T-cell (primary cell): ENCODE results near the gene LAMTOR5. TPM values are rescaled to one million over a fixed set of nuclear protein-coding genes. Genes with fewer than 3 reads are reported as not detected.

Source experiments
- ATAC-seq, 4 experiments: fragments of 200-7000 bp in 3 of 4; fragments of 150-1000 bp in 1 of 4; cut with Tn5 transposase; replicated peaks in 1 of 4; 1 replicate in 3 of 4; 2 replicates in 1 of 4; pipeline ENCODE4 v1.10.0; 2021; ENCODE audit warnings: moderate library complexity in 3 of 4, mild to moderate bottlenecking in 2 of 4, moderate number of reproducible peaks in 1 of 4
- CTCF ChIA-PET, 2 donors: fragments of 300-600 bp; sonication (Branson Sonifier 250); formaldehyde crosslinking; loops; one replicate each; lab custom pipeline; 2022; ENCODE audit warnings: antibody characterized with exemption in 2 of 2; lab: Charles Lee
- POLR2A ChIA-PET, 2 donors: fragments of 300-600 bp; sonication (Branson Sonifier 250); formaldehyde crosslinking; loops; one replicate each; lab custom pipeline; 2022; ENCODE audit warnings: antibody characterized with exemption in 2 of 2; lab: Charles Lee
- DNase-seq, 35 experiments: peaks; one replicate each; pipeline versions ENCODE4 v3.0.0 to v3.0.0-alpha.2; 2013 to 2023
- H3K27ac ChIP-seq: one replicate; pipeline ENCODE4 v1.5.1; 2013; ENCODE audit warnings: low read length
- H3K27me3 ChIP-seq, 2 experiments: replicated peaks in 1 of 2; 1 replicate in 1 of 2; 2 replicates in 1 of 2; pipeline versions ENCODE4 v1.6.1 to v1.7.0; 2013; ENCODE audit warnings: low read length in 1 of 2, mixed read lengths in 1 of 2; ENCODE audit not compliant: control insufficient read depth in 2 of 2, insufficient read depth in 2 of 2; ENCODE audit errors: extremely low read depth in 1 of 2
- H3K36me3 ChIP-seq, 2 donors: 1 replicate in 1 of 2; 2 replicates in 1 of 2; pipeline versions ENCODE4 v1.6.1 to v1.7.0; 2013; ENCODE audit warnings: low read length in 1 of 2; ENCODE audit not compliant: control insufficient read depth in 2 of 2, insufficient read depth in 1 of 2; ENCODE audit errors: extremely low read depth in 1 of 2
- H3K4me1 ChIP-seq, 2 experiments: 1 replicate in 1 of 2; 2 replicates in 1 of 2; pipeline versions ENCODE4 v1.6.1 to v1.7.0; 2013; ENCODE audit warnings: low read length in 2 of 2, mixed read lengths in 1 of 2; ENCODE audit not compliant: insufficient read depth in 2 of 2, control insufficient read depth in 1 of 2; ENCODE audit errors: extremely low read depth in 1 of 2
- H3K4me3 ChIP-seq, 2 donors: 1 replicate in 1 of 2; 2 replicates in 1 of 2; pipeline versions ENCODE4 v1.5.1 to v1.7.0; 2013; ENCODE audit warnings: mild to moderate bottlenecking in 2 of 2, low read length in 1 of 2, moderate library complexity in 1 of 2; ENCODE audit not compliant: control insufficient read depth in 1 of 2; ENCODE audit errors: extremely low read depth in 1 of 2
- H3K9me3 ChIP-seq: 2 replicates; pipeline ENCODE4 v1.7.0; 2013
- H3K27ac Mint-ChIP-seq, 2 donors: one replicate each; pipeline ENCODE4 v1.8.0; 2020 to 2021; ENCODE audit warnings: mild to moderate bottlenecking in 2 of 2, mixed read lengths in 2 of 2
- H3K27me3 Mint-ChIP-seq, 2 donors: one replicate each; pipeline ENCODE4 v1.8.0; 2021 to 2022; ENCODE audit warnings: mixed read lengths in 2 of 2
- H3K36me3 Mint-ChIP-seq: one replicate; pipeline ENCODE4 v1.8.0; 2021; ENCODE audit warnings: mixed read lengths
- H3K4me1 Mint-ChIP-seq, 3 donors: one replicate each; pipeline ENCODE4 v1.8.0; 2020 to 2022; ENCODE audit warnings: mixed read lengths in 3 of 3, mild to moderate bottlenecking in 1 of 3
- H3K4me3 Mint-ChIP-seq, 3 donors: one replicate each; pipeline ENCODE4 v1.8.0; 2020 to 2022; ENCODE audit warnings: mild to moderate bottlenecking in 3 of 3, mixed read lengths in 3 of 3, moderate library complexity in 3 of 3
- H3K9me3 Mint-ChIP-seq, 3 donors: one replicate each; pipeline ENCODE4 v1.8.0; 2020 to 2022; ENCODE audit warnings: mixed read lengths in 3 of 3
- whole genome bisulfite sequencing: methylation state at CpG from one replicate; pipeline ENCODE4 v1.1.5; 2013; ENCODE audit warnings: missing lambda C conversion rate; ENCODE audit not compliant: insufficient coverage; 5-methylcytosine and 5-hydroxymethylcytosine counted together
- total RNA-seq, 35 experiments: library from RNA in 6 of 35; stranded (reverse) in 6 of 35; fragments of 120-200 nt in 1 of 35; gene quantifications; one replicate each; pipeline versions ENCODE4 v1.2.1 to v1.2.4 and lab custom pipeline; 2013 to 2026

LAMTOR5 gene
- total RNA-seq, 5 donors from 2014 or later (not counting 1 experiment from before 2014, with no cell fraction given), result 60.0 to 68.6 (median 67.0) TPM

GRCh38 chr1:110380672-110381283 lies 26.7 kb downstream of the LAMTOR5 start:
- no peaks in the 10 kb centered on the region for H3K27me3 Mint-ChIP-seq
- Histone ChIP-seq H3K9me3 (no peaks in the 10 kb centered on the region), H3K36me3 (peaks cover 3 to 5% of the 10 kb centered on the region in 2 donors), H3K27me3 (no peaks in the 10 kb centered on the region), H3K4me3 (no peak overlapping the region), H3K4me1 (peaks cover 2 to 12% of the 10 kb centered on the region in 2 experiments), H3K27ac (no peak overlapping the region)
- peaks cover 14 to 29% (median 18%) of the 10 kb centered on the region in 3 donors for H3K4me1 Mint-ChIP-seq
- no peak overlapping the region for H3K27ac Mint-ChIP-seq
- no peak overlapping the region for H3K4me3 Mint-ChIP-seq
- WGBS, result 80% methylated on average over 1 of the region's 10 CpGs
- ATAC-seq, result no peak
- ChIA-PET CTCF (no interaction called here), POLR2A (no interaction called here)
- no peak for DNase-seq
- H3K36me3 Mint-ChIP-seq, result peaks cover 14% of the 10 kb centered on the region
- no peaks in the 10 kb centered on the region for H3K9me3 Mint-ChIP-seq

DNA sequence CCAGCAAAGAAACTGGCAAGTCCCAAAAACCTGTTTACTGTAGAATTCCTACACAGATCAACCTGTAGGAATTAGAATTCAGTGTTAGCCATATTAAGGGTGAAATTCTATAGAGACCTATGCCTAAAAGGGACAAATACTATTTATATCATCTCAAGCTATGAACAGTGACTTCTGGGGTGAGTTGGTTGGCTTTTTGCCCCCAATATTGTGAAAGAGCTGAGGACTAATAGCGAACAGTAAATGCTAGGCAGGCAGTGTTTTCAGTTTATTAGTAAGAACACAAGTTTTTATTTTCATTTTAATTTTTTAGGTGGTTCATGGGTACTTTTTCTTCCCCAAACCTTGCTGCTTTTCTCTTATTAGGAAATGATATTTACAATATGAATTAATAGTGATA lies 32.0 kb downstream of the LAMTOR5 start:
- Histone ChIP-seq H3K4me3 (no peak overlapping the region), H3K27ac (no peak overlapping the region), H3K4me1 (no peaks in the 10 kb centered on the region), H3K36me3 (peaks cover 3 to 19% of the 10 kb centered on the region in 2 donors), H3K27me3 (no peaks in the 10 kb centered on the region), H3K9me3 (no peaks in the 10 kb centered on the region)
- no peaks in the 10 kb centered on the region for H3K27me3 Mint-ChIP-seq
- H3K9me3 Mint-ChIP-seq, result no peaks in the 10 kb centered on the region
- peaks cover 2 to 5% (median 3%) of the 10 kb centered on the region in 3 donors for H3K4me1 Mint-ChIP-seq
- H3K4me3 Mint-ChIP-seq, result no peak overlapping the region
- CTCF ChIA-PET, result no interaction called here
- POLR2A ChIA-PET, result no interaction called here
- no peak overlapping the region for H3K27ac Mint-ChIP-seq
- DNase-seq (no peak), ATAC-seq (no peak)
- WGBS, result no CpG with 5 or more reads among the region's 1 CpG
- peaks cover 23% of the 10 kb centered on the region for H3K36me3 Mint-ChIP-seq

- ChIA-PET CTCF (no interaction called here), POLR2A (no interaction called here)
- H3K4me3 ChIP-seq, result no peak overlapping the region
- Mint-ChIP-seq H3K9me3 (no peaks in the 10 kb centered on the region), H3K27ac (no peak overlapping the region), H3K27me3 (no peaks in the 10 kb centered on the region), H3K36me3 (peaks cover 13% of the 10 kb centered on the region), H3K4me1 (peaks cover 6 to 12% (median 9%) of the 10 kb centered on the region in 3 donors), H3K4me3 (no peak overlapping the region)
- H3K27ac ChIP-seq, result no peak overlapping the region
- no peaks in the 10 kb centered on the region for H3K9me3 ChIP-seq
- ATAC-seq, result no peak
- no peaks in the 10 kb centered on the region for H3K4me1 ChIP-seq
- WGBS, result no CpG with 5 or more reads among the region's 1 CpG
- H3K36me3 ChIP-seq, result peaks cover 0 to 16% of the 10 kb centered on the region in 2 donors
- no peak for DNase-seq
- H3K27me3 ChIP-seq, result no peaks in the 10 kb centered on the region
These were observed 36.7 kb downstream of the LAMTOR5 start for GRCh38 chr1:110370827-110371226.

DNA sequence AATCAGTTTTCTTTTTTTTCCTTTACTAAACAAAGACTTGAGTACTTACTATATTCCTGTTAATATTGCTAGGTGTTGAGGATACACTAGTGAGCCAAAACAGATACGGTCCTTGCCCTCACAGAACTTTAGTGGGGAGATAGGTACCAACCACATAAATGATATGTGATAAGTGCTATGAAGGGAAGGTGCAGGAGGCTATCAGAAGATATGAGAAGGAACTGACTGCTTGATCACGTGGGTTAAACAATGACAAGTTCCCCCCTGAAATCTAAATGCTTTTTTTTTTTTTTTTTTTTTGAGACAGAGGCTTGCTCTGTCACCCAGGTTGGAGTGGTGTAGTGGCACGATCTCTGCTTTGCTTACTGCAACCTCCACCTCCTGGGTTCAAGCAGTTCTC lies 43.3 kb downstream of the LAMTOR5 start:
- Mint-ChIP-seq H3K36me3 (peaks cover 28% of the 10 kb centered on the region), H3K4me3 (no peak overlapping the region), H3K9me3 (no peaks in the 10 kb centered on the region), H3K27me3 (no peaks in the 10 kb centered on the region), H3K27ac (no peak overlapping the region), H3K4me1 (peaks cover 2 to 7% (median 4%) of the 10 kb centered on the region in 3 donors)
- no peak for DNase-seq
- POLR2A ChIA-PET, result interaction anchor here in 1 of 2 donors (0.7 kb wide), 1 partner anchor 246 kb away, joined by 8 read pairs; no protein-coding TSS in a partner anchor
- no CpG with 5 or more reads among the region's 3 CpGs for WGBS
- Histone ChIP-seq H3K36me3 (peaks cover 6 to 17% of the 10 kb centered on the region in 2 donors), H3K27me3 (no peaks in the 10 kb centered on the region), H3K27ac (no peak overlapping the region), H3K4me1 (no peaks in the 10 kb centered on the region), H3K4me3 (no peak overlapping the region), H3K9me3 (no peaks in the 10 kb centered on the region)
- no peak for ATAC-seq
- CTCF ChIA-PET, result no interaction called here

DNA sequence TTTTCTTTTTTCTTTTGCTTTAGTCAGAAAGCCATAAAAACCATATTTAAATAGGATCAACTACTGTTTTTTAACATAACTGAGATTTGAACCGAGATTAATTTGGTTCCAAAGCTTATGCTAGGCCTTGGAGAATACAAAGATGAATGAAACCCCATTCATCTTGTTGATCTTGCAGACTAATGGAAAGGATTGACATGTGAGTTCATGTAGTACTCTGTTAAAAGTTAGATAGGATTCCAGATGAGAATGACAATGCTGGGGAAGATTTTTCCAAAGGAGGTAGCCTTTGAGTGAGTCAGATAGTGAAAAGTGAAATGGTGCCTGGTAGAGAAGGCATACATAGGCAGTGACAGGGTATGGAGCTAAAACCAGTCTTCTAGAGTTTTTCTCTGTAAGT lies 45.6 kb downstream of the LAMTOR5 start:
- ChIA-PET CTCF (interaction anchor here in 1 of 2 donors (0.7 kb wide), 1 partner anchor 779 kb away, joined by 3 read pairs; no protein-coding TSS in a partner anchor), POLR2A (no interaction called here)
- Histone ChIP-seq H3K4me1 (no peaks in the 10 kb centered on the region), H3K36me3 (peaks cover 9 to 19% of the 10 kb centered on the region in 2 donors), H3K27me3 (no peaks in the 10 kb centered on the region), H3K4me3 (no peak overlapping the region), H3K27ac (no peak overlapping the region), H3K9me3 (no peaks in the 10 kb centered on the region)
- no peaks in the 10 kb centered on the region for H3K27me3 Mint-ChIP-seq
- H3K4me3 Mint-ChIP-seq, result no peak overlapping the region
- DNase-seq (no peak), ATAC-seq (no peak)
- H3K4me1 Mint-ChIP-seq, result peaks cover 4 to 10% (median 6%) of the 10 kb centered on the region in 3 donors
- H3K9me3 Mint-ChIP-seq, result no peaks in the 10 kb centered on the region
- WGBS, result no CpG with 5 or more reads among the region's 1 CpG
- peaks cover 31% of the 10 kb centered on the region for H3K36me3 Mint-ChIP-seq
- no peak overlapping the region for H3K27ac Mint-ChIP-seq

GRCh38 chr1:110360431-110360830 lies 47.1 kb downstream of the LAMTOR5 start:
- H3K36me3 Mint-ChIP-seq, result peaks cover 38% of the 10 kb centered on the region
- Histone ChIP-seq H3K36me3 (peaks cover 9 to 23% of the 10 kb centered on the region in 2 donors), H3K4me1 (no peaks in the 10 kb centered on the region), H3K27me3 (no peaks in the 10 kb centered on the region), H3K4me3 (no peak overlapping the region), H3K9me3 (no peaks in the 10 kb centered on the region), H3K27ac (no peak overlapping the region)
- peaks cover 4 to 21% (median 17%) of the 10 kb centered on the region in 3 donors for H3K4me1 Mint-ChIP-seq
- H3K27ac Mint-ChIP-seq, result no peak overlapping the region
- H3K27me3 Mint-ChIP-seq, result no peaks in the 10 kb centered on the region
- H3K9me3 Mint-ChIP-seq, result no peaks in the 10 kb centered on the region
- ChIA-PET POLR2A (interaction anchor here in 1 of 2 donors (0.6 kb wide), 1 partner anchor 1327 kb away, joined by 5 read pairs; no protein-coding TSS in a partner anchor), CTCF (interaction anchor here in 1 of 2 donors (0.6 kb wide), 1 partner anchor 763 kb away, joined by 4 read pairs; no protein-coding TSS in a partner anchor)
- ATAC-seq (no peak), DNase-seq (no peak)
- no peak overlapping the region for H3K4me3 Mint-ChIP-seq
- WGBS, result no CpG with 5 or more reads among the region's 2 CpGs
